T-helper 2 cell treated with Interferon-gamma antibody and Interleukin-4, amounts not matched to agents 5 μg/mL and 100 μg/mL, for 36 hours (primary cell): ENCODE measurements around the gene SLC23A3.

Source experiments
- DNase-seq: peaks from one replicate; pipeline ENCODE4 v3.0.0; 2021; ENCODE audit warnings: low spot score
- H3K27ac Mint-ChIP-seq: one replicate; pipeline ENCODE4 v1.8.0; 2021; ENCODE audit warnings: mild to moderate bottlenecking, mixed read lengths
- H3K27me3 Mint-ChIP-seq: one replicate; pipeline ENCODE4 v1.8.0; 2021; ENCODE audit warnings: low read depth, mixed read lengths
- H3K36me3 Mint-ChIP-seq: one replicate; pipeline ENCODE4 v1.8.0; 2021; ENCODE audit warnings: low read depth, mixed read lengths
- H3K4me1 Mint-ChIP-seq: one replicate; pipeline ENCODE4 v1.8.0; 2021; ENCODE audit warnings: low read depth, mixed read lengths
- H3K4me3 Mint-ChIP-seq: one replicate; pipeline ENCODE4 v1.8.0; 2022; ENCODE audit warnings: mild to moderate bottlenecking, moderate library complexity, mixed read lengths
- H3K9me3 Mint-ChIP-seq: one replicate; pipeline ENCODE4 v1.8.0; 2021; ENCODE audit warnings: mixed read lengths

The SLC23A3 gene

DNA sequence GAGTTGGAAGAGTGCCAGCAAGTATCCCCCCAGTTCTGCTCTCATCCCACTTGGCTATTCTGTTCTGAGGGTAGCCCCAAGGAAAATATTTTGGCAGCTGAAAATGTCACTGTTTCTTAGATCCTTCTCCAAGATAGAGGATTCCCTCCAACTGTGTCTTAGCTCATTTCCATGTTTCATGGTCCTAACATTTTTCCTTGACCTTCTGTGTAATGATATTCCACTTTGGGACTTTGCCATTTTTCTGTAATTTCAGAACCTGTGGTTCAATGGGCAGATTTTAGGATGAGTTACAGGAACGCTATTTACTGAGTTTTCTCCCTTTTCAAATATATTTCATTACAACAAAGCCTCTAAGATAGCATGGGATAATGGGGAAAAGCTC is 44.0 kb downstream of the SLC23A3 start:
- Mint-ChIP-seq H3K9me3 (no peaks in the 10 kb centered on the region), H3K36me3 (no peaks in the 10 kb centered on the region), H3K27ac (no peak overlapping the region), H3K27me3 (no peaks in the 10 kb centered on the region), H3K4me3 (no peak overlapping the region), H3K4me1 (peaks cover 4% of the 10 kb centered on the region)
- DNase-seq = no peak

DNA sequence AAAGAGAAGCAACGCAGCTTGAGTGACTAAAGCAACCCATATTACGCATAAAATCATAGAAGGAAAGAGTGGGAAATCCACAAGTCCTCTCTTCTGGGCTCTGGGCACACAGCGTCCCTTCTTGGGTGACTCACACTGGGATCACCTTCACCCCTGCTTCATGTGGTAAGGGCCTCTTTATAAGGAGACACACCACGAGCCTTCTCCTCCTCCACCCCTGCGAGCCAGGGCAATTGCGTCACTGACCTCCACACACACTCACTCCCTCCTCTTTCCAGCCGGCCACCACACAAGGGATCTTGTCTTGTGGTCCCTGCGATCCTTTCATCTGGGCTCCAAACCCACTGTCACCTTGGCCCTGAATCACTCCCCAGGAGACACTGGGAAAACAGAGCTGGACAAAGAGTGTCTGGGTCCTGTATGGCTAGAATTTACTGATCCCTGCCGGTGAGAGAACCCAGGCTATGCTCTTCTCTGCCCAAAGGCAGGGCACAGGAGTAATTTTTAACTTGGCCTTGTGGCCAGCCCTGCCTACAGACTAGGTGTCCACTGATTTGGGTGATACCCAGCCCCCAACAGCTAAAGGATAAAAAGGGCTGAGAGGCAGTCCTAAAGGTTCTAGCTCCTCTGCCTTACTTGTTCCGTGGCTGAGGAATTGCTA is 44.5 kb downstream of the SLC23A3 start:
- no peak overlapping the region for H3K4me3 Mint-ChIP-seq
- DNase-seq = peak; percentile 4
- no peaks in the 10 kb centered on the region for H3K27me3 Mint-ChIP-seq
- peaks cover 4% of the 10 kb centered on the region for H3K4me1 Mint-ChIP-seq
- H3K9me3 Mint-ChIP-seq = no peaks in the 10 kb centered on the region
- H3K36me3 Mint-ChIP-seq = no peaks in the 10 kb centered on the region
- H3K27ac Mint-ChIP-seq = no peak overlapping the region

DNA sequence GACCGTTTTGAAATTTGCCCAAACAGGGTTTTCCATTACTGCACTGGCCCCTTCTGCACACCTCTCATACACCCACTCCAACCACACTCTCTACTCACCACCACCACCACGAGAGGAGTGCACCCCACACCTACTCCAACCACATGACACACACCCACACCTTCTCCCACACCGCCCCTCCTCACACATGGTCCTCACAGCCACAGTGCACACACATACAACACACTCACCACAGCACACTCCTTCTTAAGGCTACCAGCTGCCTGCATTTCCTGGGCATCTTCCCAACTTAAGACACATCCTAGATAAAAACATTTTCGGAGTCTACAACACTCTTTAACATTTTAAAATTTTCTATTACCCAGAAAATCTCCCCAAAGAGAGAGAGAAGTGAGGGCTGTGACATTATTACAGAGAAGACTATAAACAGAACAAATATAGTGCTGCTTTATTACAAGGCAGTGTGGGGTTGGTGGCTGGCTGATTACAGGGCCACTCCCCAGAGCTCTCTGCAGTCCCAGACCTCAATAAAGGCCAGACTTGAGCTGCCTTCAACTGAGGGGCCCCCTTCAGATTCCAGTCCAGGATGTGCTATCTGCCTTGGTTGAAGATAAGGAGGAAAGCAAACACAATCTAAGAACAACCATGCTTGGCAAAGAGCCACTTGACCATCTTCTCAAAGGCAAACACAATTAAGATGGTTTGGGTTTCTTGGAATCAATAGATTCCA is 45.3 kb downstream of the SLC23A3 start:
- H3K36me3 Mint-ChIP-seq = no peaks in the 10 kb centered on the region
- H3K27ac Mint-ChIP-seq = no peak overlapping the region
- peaks cover 4% of the 10 kb centered on the region for H3K4me1 Mint-ChIP-seq
- H3K9me3 Mint-ChIP-seq = no peaks in the 10 kb centered on the region
- no peaks in the 10 kb centered on the region for H3K27me3 Mint-ChIP-seq
- peak; percentile 9 for DNase-seq
- no peak overlapping the region for H3K4me3 Mint-ChIP-seq

DNA sequence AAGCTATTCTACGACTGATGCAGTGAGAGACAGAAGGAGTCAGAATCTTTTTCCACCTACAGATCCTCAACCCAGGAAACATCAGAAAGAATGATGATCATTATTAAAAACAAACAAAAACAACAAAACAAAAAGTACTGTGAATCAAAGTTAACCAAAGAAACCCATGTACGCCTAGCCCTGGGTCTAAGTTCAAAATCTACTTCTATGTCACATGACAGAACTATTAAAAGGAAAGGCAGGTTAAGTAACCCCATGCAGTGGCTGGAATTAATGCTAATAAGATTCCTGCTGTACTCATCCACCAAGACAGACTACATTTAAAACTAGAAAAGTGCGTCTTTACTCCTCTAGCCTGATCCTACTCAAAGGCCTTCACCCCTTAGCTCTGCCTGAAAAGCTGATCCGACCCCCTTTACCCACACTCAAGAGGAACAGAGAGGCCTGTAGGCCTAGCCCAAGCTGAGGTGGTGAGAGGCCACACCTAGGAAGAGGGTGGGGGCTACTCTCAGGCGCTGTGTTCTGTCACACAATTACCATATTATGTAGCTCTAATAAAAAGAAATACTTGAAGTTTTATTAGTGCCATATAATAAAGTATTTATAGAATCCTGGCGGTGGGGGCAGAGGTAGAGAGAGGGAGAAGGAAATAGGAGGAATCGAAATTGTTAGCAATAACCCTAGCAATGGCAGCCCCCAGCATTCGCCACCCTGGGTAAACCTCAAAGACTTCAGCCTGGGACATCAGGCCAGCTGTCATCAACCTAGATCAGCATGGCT is 46.3 kb downstream of the SLC23A3 start:
- Mint-ChIP-seq H3K4me3 (no peak overlapping the region), H3K9me3 (no peaks in the 10 kb centered on the region), H3K4me1 (peaks cover 4% of the 10 kb centered on the region), H3K36me3 (no peaks in the 10 kb centered on the region), H3K27me3 (no peaks in the 10 kb centered on the region), H3K27ac (no peak overlapping the region)
- no peak for DNase-seq

DNA sequence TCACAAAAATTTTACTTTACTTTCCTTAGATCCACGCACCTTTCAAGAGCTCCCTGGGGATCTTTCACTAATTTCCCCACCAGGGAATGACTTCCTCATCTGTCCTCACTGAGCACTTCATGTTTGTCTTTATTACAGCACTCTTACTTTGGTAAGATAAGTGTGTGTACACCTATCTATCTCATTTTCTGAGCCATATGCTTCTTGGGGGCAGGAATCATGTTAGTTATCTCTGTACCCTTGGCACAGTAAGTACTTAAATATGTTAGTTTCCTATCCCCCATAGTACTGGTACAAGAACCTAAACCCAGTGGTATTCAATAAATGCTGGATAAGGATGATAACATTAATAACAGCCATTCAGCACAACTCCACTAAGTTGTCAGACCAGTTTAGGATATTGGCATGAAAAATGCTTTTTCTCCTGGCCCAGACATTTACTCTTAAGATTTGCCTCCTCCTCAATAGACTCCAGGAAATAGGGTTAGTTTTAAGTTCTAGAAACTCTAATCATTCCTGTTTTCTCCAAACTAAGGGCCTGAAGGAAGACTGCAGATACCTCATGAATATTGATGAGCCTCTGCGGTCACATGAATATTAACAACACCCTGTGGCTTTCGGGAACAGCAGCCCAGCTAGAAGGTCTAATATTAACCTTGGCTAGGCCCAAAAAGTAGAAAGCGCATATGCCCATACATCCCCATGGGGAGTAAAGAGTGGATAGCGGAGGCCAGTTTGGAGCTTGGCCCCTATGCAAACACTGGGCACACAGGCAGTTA is 47.4 kb downstream of the SLC23A3 start:
- no peaks in the 10 kb centered on the region for H3K27me3 Mint-ChIP-seq
- no peak overlapping the region for H3K27ac Mint-ChIP-seq
- H3K4me1 Mint-ChIP-seq = peaks cover 4% of the 10 kb centered on the region
- DNase-seq = no peak
- H3K36me3 Mint-ChIP-seq = no peaks in the 10 kb centered on the region
- no peaks in the 10 kb centered on the region for H3K9me3 Mint-ChIP-seq
- no peak overlapping the region for H3K4me3 Mint-ChIP-seq

DNA sequence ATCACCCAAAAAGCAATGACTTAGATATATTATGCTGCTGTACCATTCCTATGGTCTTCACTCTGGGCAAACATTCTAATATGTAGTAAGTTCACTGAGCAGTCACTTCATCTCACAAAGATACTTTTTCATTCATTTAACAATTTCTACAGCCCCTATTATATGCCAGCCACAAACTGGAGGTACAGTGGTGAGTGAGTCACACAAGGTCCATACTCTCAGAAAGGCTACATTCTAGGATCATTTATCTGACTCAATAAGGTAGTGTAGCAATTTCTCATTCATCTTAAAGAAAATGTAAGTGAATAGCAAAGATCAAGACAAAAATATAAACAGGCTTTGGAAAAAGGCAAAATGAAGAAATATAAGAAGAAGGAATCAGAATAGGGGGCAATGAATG is 49.7 kb downstream of the SLC23A3 start:
- Mint-ChIP-seq H3K9me3 (no peaks in the 10 kb centered on the region), H3K27me3 (no peaks in the 10 kb centered on the region), H3K4me1 (peaks cover 4% of the 10 kb centered on the region), H3K36me3 (no peaks in the 10 kb centered on the region), H3K4me3 (no peak overlapping the region), H3K27ac (no peak overlapping the region)
- DNase-seq = no peak

DNA sequence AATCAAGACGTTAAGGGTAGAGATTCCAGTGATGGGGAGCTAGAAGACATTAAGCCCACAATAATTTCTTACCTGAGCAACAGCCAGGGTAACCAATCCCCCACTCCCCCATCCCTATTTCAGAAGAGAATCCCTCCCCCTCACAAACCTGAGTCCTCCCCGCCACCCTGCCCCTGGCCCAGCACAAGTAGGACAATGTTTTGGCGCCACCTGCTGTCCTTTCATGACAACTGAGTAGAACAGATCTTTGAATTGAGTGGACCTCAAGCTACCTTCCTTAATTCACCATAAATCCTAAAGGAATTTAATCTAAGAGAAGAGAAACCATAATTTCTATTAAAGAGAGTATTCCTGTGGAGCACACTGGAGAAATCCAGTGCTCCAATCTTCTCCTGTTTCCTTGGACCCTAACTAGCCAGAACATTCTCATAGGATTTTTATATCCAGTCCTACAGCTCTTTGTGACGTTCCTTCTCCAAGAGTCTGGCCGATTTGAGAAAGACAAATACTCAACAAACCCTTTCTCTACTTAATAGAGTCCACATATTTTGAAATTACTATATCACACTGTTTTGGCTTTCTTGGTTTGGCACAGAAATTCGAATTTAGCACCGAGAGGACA is 50.3 kb downstream of the SLC23A3 start:
- DNase-seq = peak; percentile 21
- Mint-ChIP-seq H3K4me1 (peaks cover 4% of the 10 kb centered on the region), H3K9me3 (no peaks in the 10 kb centered on the region), H3K27me3 (no peaks in the 10 kb centered on the region), H3K4me3 (no peak overlapping the region), H3K36me3 (no peaks in the 10 kb centered on the region), H3K27ac (no peak overlapping the region)

DNA sequence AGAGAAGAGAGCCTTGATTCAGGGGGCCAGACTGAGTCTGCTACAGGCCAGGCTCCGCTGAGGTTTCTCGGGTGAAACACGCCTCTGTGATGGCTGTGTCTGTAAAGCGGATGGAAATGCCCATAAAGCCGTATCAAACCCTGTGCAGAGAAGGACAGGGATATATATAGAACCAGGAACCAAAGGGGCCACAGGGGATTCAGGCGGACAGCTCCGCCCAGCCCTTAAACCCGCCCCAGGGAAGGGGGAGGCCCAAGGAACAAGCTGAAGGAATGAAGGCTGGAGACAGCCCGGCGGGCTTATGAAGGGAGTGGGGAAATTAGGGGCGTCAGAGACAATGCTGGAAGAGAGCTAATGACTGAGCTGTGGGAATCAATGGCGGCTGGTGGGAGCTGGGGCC is 51.3 kb downstream of the SLC23A3 start:
- DNase-seq = no peak
- H3K9me3 Mint-ChIP-seq = no peaks in the 10 kb centered on the region
- no peak overlapping the region for H3K4me3 Mint-ChIP-seq
- H3K4me1 Mint-ChIP-seq = no peaks in the 10 kb centered on the region
- H3K27me3 Mint-ChIP-seq = no peaks in the 10 kb centered on the region
- H3K36me3 Mint-ChIP-seq = no peaks in the 10 kb centered on the region
- no peak overlapping the region for H3K27ac Mint-ChIP-seq

DNA sequence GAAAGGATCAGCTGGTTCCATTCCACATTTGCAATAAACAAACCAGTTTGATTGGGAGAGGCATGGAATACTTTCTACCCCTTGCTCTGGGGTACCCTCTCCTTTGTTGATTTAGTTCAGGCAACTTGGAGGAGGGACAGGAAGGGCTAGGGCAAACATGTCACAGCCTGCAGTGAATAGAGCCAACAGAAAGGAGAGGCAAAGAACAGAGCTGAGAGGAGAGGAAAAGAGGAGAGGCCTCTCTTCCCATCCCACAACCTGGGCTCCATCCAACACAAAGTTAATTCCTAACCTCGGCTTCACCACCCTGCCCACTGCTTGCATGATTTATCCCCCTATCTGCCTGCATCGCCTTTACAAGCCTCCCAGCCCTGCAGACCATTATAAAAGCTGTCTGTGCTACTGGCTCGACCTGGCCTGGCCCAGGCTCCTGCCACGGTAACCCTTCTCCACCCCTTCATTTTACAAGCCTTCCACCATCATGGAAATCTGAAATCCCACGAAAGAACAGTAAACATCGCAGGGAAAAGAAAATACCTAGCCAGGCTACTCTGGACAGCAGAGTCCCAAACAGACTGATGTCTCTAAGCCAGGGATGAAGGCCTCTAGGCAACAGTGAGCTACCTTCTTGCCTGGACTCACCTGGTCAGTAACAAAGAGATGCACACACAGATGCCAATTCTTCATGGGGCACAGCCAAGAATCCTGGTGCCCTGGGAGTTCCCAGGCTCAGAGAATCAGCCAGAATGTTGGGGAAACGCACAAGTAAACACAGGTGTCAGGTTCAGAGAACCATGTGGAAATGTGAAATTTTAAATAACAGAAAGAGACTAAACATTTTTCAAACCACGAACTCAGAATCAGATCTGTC is 52.8 kb downstream of the SLC23A3 start:
- DNase-seq = no peak
- Mint-ChIP-seq H3K27ac (no peak overlapping the region), H3K4me1 (no peaks in the 10 kb centered on the region), H3K9me3 (no peaks in the 10 kb centered on the region), H3K36me3 (no peaks in the 10 kb centered on the region), H3K27me3 (no peaks in the 10 kb centered on the region), H3K4me3 (no peak overlapping the region)

DNA sequence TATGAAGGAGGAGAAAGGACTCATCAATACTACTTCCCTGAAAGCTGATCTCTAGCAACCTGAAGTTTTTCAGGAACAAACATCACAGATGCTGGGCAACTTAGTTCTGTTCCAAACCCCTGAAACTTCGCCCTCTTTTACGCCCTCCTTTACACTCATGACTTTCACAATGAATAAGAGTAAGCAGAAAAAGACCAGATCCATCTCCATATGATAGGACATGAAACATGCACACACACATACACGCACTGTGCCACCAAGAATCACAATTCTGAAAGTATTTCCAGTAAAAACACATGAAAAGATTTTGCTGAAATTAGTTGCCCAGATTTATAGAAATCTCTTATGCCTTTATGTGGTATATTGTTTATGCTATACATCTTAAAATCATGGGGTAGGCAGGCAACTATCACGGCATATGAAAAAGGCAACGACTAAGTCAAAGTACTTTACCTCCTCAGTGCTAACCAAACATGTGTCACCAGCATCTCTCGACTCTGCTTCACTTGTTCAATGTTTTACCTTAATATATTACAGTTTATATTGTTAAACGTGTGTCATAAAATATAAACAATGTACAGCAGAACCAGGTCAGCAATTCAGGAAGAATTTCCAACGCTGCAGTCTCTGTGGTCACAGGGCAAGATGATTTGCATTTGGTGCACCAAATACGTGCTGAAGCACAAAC is 57.0 kb downstream of the SLC23A3 start:
- peaks cover 2% of the 10 kb centered on the region for H3K4me1 Mint-ChIP-seq

DNA sequence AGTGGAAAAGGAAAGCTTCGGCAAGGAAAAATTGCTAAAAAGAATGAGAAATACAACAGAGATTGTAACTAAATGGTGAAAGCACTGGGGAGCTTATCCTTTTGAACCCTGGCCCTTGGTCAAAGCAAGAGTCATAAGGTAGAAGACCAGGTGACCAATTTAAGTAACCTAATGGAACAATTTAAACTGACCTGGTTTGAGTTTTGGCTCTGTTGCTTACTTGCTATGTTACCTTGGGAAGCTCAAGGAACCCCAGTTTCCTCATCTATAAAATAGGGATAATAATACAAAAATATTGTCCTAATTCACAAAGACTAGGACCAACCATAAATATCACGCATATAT is 57.8 kb downstream of the SLC23A3 start:
- Mint-ChIP-seq H3K27me3 (no peaks in the 10 kb centered on the region), H3K4me1 (peaks cover 2% of the 10 kb centered on the region), H3K4me3 (no peak overlapping the region), H3K9me3 (no peaks in the 10 kb centered on the region), H3K27ac (no peak overlapping the region), H3K36me3 (no peaks in the 10 kb centered on the region)
- no peak for DNase-seq

More for the DNA sequence above, 57.0 kb downstream of the SLC23A3 start:
- Mint-ChIP-seq H3K36me3 (no peaks in the 10 kb centered on the region), H3K9me3 (no peaks in the 10 kb centered on the region), H3K4me3 (no peak overlapping the region), H3K27me3 (no peaks in the 10 kb centered on the region), H3K27ac (no peak overlapping the region)
- no peak for DNase-seq
